Fibroblast of pulmonary artery (primary cell): Measurements from ENCODE around the gene IGDCC3.

Experiments used
- DNase-seq: peaks from one replicate; pipeline ENCODE4 v3.0.0-alpha.2; 2010; ENCODE audit warnings: low read depth
- H3K4me3 ChIP-seq: replicated peaks from 2 replicates; pipeline ENCODE4 v1.5.1; 2011; ENCODE audit warnings: low read depth, mild to moderate bottlenecking, control low read depth, low read length, moderate library complexity
- TF ChIP-seq, protein P1 (sequence below): IDR thresholded peaks from 2 replicates; pipeline ENCODE4 v1.5.1; 2011; ENCODE audit warnings: mild to moderate bottlenecking, control low read depth, low read length, inconsistent platforms; ENCODE audit errors: missing control alignments

Gene IGDCC3

DNA sequence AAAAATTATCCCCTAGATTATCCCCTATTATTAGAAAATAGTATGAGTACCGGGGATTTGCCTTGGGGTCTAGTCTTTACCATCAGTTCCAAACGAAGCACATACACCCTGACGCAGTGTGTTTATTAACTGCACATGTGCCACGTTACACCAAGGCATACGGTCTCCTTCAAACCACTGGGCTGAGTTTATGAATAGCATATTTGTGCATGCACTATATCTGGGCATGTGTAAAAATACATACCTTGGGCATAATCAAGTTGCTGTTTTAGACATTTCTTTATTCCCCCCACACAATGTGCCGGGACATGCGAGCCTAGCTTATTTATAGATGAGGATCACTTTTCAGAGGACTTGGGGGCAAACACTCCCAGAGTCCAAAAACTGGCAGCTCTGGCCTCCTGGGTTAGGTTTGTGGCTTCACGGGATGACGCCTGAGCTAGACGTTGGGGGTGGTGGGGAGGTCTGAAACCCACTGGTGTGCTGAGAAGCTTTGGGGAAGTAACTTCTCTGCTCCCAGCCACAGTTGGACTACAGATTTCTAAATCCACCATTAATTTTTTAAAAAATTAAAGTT lies 28.7 kb upstream of the IGDCC3 start:
- H3K4me3 ChIP-seq, result no peak overlapping the region
- TF ChIP-seq, protein P1, sequence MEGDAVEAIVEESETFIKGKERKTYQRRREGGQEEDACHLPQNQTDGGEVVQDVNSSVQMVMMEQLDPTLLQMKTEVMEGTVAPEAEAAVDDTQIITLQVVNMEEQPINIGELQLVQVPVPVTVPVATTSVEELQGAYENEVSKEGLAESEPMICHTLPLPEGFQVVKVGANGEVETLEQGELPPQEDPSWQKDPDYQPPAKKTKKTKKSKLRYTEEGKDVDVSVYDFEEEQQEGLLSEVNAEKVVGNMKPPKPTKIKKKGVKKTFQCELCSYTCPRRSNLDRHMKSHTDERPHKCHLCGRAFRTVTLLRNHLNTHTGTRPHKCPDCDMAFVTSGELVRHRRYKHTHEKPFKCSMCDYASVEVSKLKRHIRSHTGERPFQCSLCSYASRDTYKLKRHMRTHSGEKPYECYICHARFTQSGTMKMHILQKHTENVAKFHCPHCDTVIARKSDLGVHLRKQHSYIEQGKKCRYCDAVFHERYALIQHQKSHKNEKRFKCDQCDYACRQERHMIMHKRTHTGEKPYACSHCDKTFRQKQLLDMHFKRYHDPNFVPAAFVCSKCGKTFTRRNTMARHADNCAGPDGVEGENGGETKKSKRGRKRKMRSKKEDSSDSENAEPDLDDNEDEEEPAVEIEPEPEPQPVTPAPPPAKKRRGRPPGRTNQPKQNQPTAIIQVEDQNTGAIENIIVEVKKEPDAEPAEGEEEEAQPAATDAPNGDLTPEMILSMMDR, result no peak
- DNase-seq, result no peak

DNA sequence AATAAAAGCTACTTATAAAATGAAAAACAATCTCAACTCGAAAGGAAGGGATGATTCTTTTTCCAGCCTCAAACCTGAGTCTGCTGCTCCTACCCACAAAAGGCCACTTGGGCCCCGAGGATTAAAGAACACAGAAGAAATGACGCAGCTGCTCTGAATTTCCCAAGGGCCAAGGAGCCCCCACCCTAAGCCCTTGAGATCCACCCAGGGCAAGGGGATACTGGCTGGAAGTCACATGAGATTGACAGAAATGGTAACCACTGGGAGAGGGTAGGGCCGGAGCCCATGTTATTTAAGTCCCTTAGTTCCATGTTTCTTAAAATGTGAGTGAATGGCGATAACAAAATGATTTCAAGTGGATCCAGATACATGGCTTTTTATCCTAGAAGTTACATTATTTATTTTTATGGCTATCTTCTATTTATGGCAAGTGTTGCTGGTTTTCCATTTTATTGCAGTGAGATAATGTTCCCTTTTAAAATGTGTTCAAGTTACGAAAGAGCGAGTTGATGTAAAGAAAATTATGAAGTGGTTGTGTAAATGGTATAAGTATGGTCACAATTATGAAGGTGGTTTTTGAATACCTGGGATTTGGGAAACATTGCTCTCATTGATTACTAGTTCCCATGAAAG lies 28.1 kb upstream of the IGDCC3 start:
- no peak for DNase-seq
- H3K4me3 ChIP-seq, result no peak overlapping the region
- TF ChIP-seq, protein P1, result no peak

DNA sequence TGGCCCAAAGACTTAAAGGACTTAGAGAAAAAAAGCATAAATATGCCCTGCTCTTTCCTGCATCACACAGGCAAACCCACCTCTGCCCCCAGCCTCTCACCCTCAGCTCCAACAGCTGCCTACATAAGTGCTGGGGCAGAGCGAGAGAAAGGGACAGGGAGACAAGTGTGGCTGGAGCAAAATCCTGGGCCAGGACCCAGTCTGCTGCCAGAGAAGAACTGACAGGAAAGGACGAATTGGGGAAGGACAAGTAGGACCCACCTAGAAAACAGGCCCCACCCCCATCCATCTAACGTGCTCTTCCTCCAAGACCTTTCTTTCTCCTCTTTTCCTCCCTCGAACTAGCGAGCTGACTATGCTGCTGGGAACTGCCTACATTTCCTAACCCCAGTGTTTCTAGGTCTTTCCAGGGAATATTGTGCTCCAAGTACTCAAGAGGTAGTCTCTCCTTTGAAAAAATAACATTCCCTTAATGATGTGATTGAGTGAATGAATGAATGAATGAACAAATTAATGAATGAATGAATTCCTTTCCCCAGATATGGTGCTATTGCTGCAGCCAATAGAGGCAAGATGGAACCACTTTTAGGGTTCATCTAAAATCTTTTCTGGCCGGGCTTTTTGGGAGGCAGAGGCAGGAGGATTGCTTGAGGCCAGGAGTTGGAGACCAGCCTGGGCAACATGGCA lies 26.5 kb upstream of the IGDCC3 start:
- DNase-seq, result no peak
- TF ChIP-seq, protein P1, result no peak
- no peak overlapping the region for H3K4me3 ChIP-seq

DNA sequence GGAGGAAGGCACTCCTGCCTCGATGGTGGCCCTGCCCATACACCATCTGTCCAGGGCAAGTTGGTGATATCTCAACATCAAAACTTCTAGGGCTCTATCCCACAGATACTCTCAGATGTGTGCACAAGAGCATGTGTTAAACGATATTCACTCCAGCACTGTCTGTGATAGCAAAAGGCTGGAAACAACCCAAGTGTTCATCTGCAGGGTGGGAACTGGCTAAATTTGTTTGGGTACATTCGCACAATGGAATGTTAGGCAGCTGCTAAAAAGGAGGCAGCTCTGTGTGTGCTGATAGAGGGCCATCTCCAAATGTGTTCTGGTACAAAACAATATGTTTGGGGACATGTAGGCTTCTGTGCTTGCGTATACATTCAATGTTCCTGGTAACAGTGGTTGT lies 25.2 kb upstream of the IGDCC3 start:
- H3K4me3 ChIP-seq, result no peak overlapping the region
- TF ChIP-seq, protein P1, result no peak

DNA sequence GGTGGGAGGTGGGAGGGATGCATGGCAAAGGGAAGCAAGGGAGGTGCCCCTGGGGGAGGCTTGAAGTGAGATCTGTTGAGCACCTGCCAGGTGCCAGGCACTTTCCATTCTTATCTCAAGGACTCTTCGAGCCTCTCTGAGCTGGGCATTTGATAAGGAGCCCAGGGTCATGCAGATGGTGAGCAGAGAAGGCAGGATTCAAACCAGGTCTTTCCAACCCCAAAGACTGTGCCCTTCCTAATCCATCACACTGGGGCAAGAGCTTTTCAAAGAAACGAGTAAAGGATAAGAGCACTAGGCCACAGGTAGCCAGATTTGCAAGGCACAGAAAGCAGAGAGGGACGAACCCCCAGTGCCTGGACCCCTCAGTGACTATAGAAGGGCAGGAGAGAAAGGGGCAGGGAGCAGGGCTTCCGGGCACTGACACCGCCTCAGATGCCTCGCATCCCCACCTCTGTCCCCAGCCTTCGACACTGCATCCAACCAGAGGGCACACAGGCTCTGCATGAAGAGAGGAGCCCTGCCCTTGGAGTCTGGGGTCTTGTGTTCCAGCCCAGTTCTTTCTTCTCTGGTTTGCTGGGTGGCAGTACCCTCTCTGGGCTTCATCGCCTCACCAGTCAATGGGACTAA lies 23.9 kb upstream of the IGDCC3 start:
- TF ChIP-seq, protein P1, result no peak
- DNase-seq, result no peak
- no peak overlapping the region for H3K4me3 ChIP-seq

More for the DNA sequence above, 25.2 kb upstream of the IGDCC3 start:
- DNase-seq, result no peak

DNA sequence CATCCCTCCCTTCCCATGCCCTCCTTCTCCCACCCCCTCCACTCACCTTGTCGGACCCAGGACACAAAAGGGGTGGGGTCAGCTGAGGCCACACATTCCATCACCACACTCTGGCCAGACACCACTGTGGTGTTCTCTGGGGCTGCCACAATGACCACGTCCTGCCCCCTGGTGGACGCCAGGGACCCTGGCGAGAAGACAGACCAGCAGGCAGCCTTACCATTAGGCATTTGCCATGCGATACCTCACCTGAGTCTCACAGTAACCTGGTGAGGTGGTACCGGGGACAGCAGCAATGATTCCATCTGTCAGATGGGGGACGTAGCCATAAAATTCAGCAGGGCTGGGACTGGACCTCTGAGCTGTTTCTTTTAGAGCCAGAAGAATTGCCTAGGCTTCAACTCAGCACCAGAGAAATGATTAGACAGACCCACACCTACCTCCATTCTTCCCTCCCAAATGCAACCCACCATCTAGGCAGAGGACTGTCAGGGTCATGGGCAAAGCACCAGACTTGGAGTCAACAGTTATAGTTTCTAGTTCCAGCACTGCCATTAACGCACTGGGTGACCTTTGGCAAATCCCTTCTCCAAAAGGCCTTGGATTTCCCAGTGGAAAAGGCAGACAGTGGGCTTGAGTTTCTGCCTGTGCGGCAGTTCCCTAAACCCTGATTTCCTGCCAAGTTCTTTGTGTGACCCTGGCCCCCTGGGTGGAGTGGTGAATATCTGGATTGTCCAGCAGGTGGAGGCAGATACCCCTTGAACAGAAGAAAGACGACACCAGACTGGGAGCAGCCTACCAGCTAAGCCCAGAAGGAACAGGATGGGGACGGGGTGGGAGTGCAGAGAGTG lies 23.2 kb upstream of the IGDCC3 start:
- no peak overlapping the region for H3K4me3 ChIP-seq
- DNase-seq, result peak; percentile 72
- TF ChIP-seq, protein P1, result peak; percentile 94
